IMR-90 (cell line): Measurements from ENCODE around the gene SLC7A4. TPM values are rescaled to one million over a fixed set of nuclear protein-coding genes. Genes with fewer than 3 reads are reported as not detected.

Experiments used
- ATAC-seq: fragments of 200-7000 bp; cut with Tn5 transposase; 2 replicates; pipeline ENCODE4 v1.9.1; 2020; ENCODE audit warnings: low read depth, mild to moderate bottlenecking, moderate library complexity
- BruUV-seq: library from RNA; stranded (reverse); fragments of 400-500 nt; replicated peaks from 2 replicates; lab custom pipeline; 2021; lab: Mats Ljungman, UMichigan
- CTCF ChIA-PET: fragments of 300-600 bp; formaldehyde crosslinking; extraction: SDS; loops from one replicate; lab custom pipeline; 2021; ENCODE audit warnings: antibody characterized with exemption; lab: Yijun Ruan, JAX
- POLR2A ChIA-PET: fragments of 300-600 bp; sonication (Branson Sonifier 250); formaldehyde crosslinking; loops from one replicate; lab custom pipeline; 2022; ENCODE audit warnings: antibody characterized with exemption; ENCODE audit not compliant: unreplicated experiment; lab: Charles Lee
- DNase-seq: peaks from one replicate; pipeline ENCODE4 v3.0.0; 2013
- H2AFZ ChIP-seq: replicated peaks from 2 replicates; pipeline ENCODE3; 2013; ENCODE audit warnings: low read length, mild to moderate bottlenecking; ENCODE audit not compliant: poor library complexity
- H2AK5ac ChIP-seq: 2 replicates; pipeline ENCODE4 v1.6.1; 2013; ENCODE audit warnings: low read depth, low read length, inconsistent platforms
- H2AK9ac ChIP-seq: replicated peaks from 2 replicates; pipeline ENCODE3; 2013; ENCODE audit warnings: mild to moderate bottlenecking, low read depth, low read length, moderate library complexity; ENCODE audit not compliant: poor library complexity
- H2BK120ac ChIP-seq: 2 replicates; pipeline ENCODE4 v1.6.1; 2013; ENCODE audit warnings: low read depth, low read length, inconsistent platforms
- H2BK15ac ChIP-seq: 3 replicates; pipeline ENCODE4 v1.6.1; 2013; ENCODE audit warnings: low read depth, low read length, inconsistent platforms
- H2BK20ac ChIP-seq: 2 replicates; pipeline ENCODE4 v1.6.1; 2013; ENCODE audit warnings: low read depth, mild to moderate bottlenecking, inconsistent platforms, low read length, moderate library complexity
- H2BK5ac ChIP-seq: 2 replicates; pipeline ENCODE4 v1.6.1; 2013; ENCODE audit warnings: mild to moderate bottlenecking, low read depth, low read length, inconsistent platforms; ENCODE audit not compliant: poor library complexity, severe bottlenecking
- H3K14ac ChIP-seq: replicated peaks from 2 replicates; pipeline ENCODE4 v1.6.1; 2013; ENCODE audit warnings: low read depth, low read length, inconsistent platforms
- H3K18ac ChIP-seq: 2 replicates; pipeline ENCODE4 v1.6.1; 2013; ENCODE audit warnings: low read depth, low read length, control low read depth
- H3K23ac ChIP-seq: 2 replicates; pipeline ENCODE4 v1.6.1; 2013; ENCODE audit warnings: low read depth, low read length, inconsistent platforms
- H3K27ac ChIP-seq: 2 replicates; pipeline ENCODE4 v1.5.1; 2013; ENCODE audit warnings: mild to moderate bottlenecking, control low read depth, low read length; ENCODE audit not compliant: insufficient read depth
- H3K27me3 ChIP-seq: 2 replicates; pipeline ENCODE4 v1.6.1; 2013; ENCODE audit warnings: low read length; ENCODE audit not compliant: control insufficient read depth, insufficient read depth
- H3K36me3 ChIP-seq: 2 replicates; pipeline ENCODE4 v1.6.1; 2013; ENCODE audit warnings: low read length, mixed read lengths; ENCODE audit not compliant: control insufficient read depth, insufficient read depth
- H3K4ac ChIP-seq: 2 replicates; pipeline ENCODE4 v1.6.1; 2013; ENCODE audit warnings: low read depth, low read length, inconsistent platforms
- H3K4me1 ChIP-seq: 2 replicates; pipeline ENCODE4 v1.6.1; 2013; ENCODE audit warnings: low read length, mixed read lengths; ENCODE audit not compliant: control insufficient read depth, insufficient read depth
- H3K4me2 ChIP-seq: 2 replicates; pipeline ENCODE4 v1.6.1; 2013; ENCODE audit warnings: low read depth, mild to moderate bottlenecking, control low read depth, low read length, moderate library complexity
- H3K4me3 ChIP-seq: 2 replicates; pipeline ENCODE4 v1.5.1; 2013; ENCODE audit warnings: low read depth, mild to moderate bottlenecking, control low read depth, low read length, moderate library complexity; ENCODE audit not compliant: insufficient read depth
- H3K56ac ChIP-seq: 2 replicates; pipeline ENCODE4 v1.6.1; 2013; ENCODE audit warnings: low read length, inconsistent platforms; ENCODE audit not compliant: insufficient read depth; ENCODE audit errors: extremely low read depth
- H3K79me1 ChIP-seq, 2 experiments: 2 replicates each; pipeline ENCODE4 v1.6.1; 2013; ENCODE audit warnings: low read length in 2 of 2, inconsistent platforms in 1 of 2, low read depth in 1 of 2
- H3K9ac ChIP-seq: 2 replicates; pipeline ENCODE4 v1.6.1; 2013; ENCODE audit warnings: low read depth, low read length, control low read depth
- H3K9me1 ChIP-seq: 2 replicates; pipeline ENCODE4 v1.6.1; 2013; ENCODE audit warnings: low read length, inconsistent platforms; ENCODE audit not compliant: insufficient read depth
- H3K9me3 ChIP-seq: 2 replicates; pipeline ENCODE4 v1.6.1; 2013; ENCODE audit warnings: low read length; ENCODE audit not compliant: control insufficient read depth, insufficient read depth
- H4K20me1 ChIP-seq: 2 replicates; pipeline ENCODE4 v1.6.1; 2013; ENCODE audit warnings: low read length, inconsistent platforms; ENCODE audit not compliant: insufficient read depth
- H4K5ac ChIP-seq: 2 replicates; pipeline ENCODE4 v1.6.1; 2013; ENCODE audit warnings: mild to moderate bottlenecking, low read depth, low read length, control low read depth
- H4K8ac ChIP-seq, 2 experiments: 2 replicates each; pipeline ENCODE4 v1.6.1; 2013; ENCODE audit warnings: low read depth in 2 of 2, low read length in 2 of 2, control low read depth in 1 of 2, inconsistent platforms in 1 of 2
- H4K91ac ChIP-seq: 2 replicates; pipeline ENCODE4 v1.6.1; 2013; ENCODE audit warnings: low read depth, low read length, inconsistent platforms; ENCODE audit not compliant: insufficient read depth
- BHLHE40 ChIP-seq: fragments of 150-350 bp; IDR thresholded peaks from 2 replicates; pipeline ENCODE4 v1.6.1; 2016; ENCODE audit warnings: mild to moderate bottlenecking, low read depth, low read length
- CEBPB ChIP-seq: IDR thresholded peaks from 2 replicates; pipeline ENCODE4 v1.6.1; 2012; ENCODE audit warnings: low read depth, low read length, improper control_type of control experiment
- CHD1 ChIP-seq: IDR thresholded peaks from 2 replicates; pipeline ENCODE4 v1.6.1; 2012; ENCODE audit warnings: low read depth, low read length, improper control_type of control experiment
- FOS ChIP-seq: fragments of 150-350 bp; IDR thresholded peaks from 2 replicates; pipeline ENCODE4 v1.6.1; 2016; ENCODE audit warnings: low read depth, low read length
- MAFK ChIP-seq: IDR thresholded peaks from 2 replicates; pipeline ENCODE4 v1.6.1; 2012; ENCODE audit warnings: low read depth, low read length, improper control_type of control experiment
- MAZ ChIP-seq: IDR thresholded peaks from 2 replicates; pipeline ENCODE4 v1.6.1; 2012; ENCODE audit warnings: low read depth, mild to moderate bottlenecking, low read length, improper control_type of control experiment, moderate library complexity, borderline replicate concordance
- MXI1 ChIP-seq: IDR thresholded peaks from 2 replicates; pipeline ENCODE4 v1.6.1; 2012; ENCODE audit warnings: low read depth, mild to moderate bottlenecking, low read length, moderate library complexity, borderline replicate concordance
- NFE2L2 ChIP-seq: fragments of 150-350 bp; IDR thresholded peaks from 2 replicates; pipeline ENCODE4 v1.6.1; 2016; ENCODE audit warnings: low read depth, mild to moderate bottlenecking, low read length
- POLR2A ChIP-seq: IDR thresholded peaks from 2 replicates; pipeline ENCODE4 v1.6.1; 2012; ENCODE audit warnings: mild to moderate bottlenecking, low read depth, low read length
- RAD21 ChIP-seq: IDR thresholded peaks from 2 replicates; pipeline ENCODE4 v1.6.1; 2012; ENCODE audit warnings: low read length, improper control_type of control experiment
- RCOR1 ChIP-seq: IDR thresholded peaks from 2 replicates; pipeline ENCODE4 v1.6.1; 2012; ENCODE audit warnings: mild to moderate bottlenecking, low read length, improper control_type of control experiment; ENCODE audit not compliant: insufficient replicate concordance
- SMC3 ChIP-seq: fragments of 150-350 bp; IDR thresholded peaks from 2 replicates; pipeline ENCODE4 v1.6.1; 2016; ENCODE audit warnings: low read depth, mild to moderate bottlenecking, antibody characterized with exemption, low read length, moderate library complexity
- WGBS, 2 experiments: methylation state at CpG; one replicate each; pipeline versions ENCODE4 v1.1.5 to v1.1.7; 2013; ENCODE audit warnings: missing lambda C conversion rate in 2 of 2; ENCODE audit not compliant: insufficient read length in 1 of 2; ENCODE audit errors: extremely low coverage in 2 of 2; 5-methylcytosine and 5-hydroxymethylcytosine counted together
- dilution Hi-C: fragments of 300-500 bp; cut with HindIII; formaldehyde crosslinking; loops from one replicate; pipeline ENCODE4 v1.14.3; 2018; ENCODE audit warnings: low sequenced_read_pairs; ENCODE audit not compliant: unreplicated experiment
- in situ Hi-C: fragments of 300-500 bp; cut with MboI; formaldehyde crosslinking; loops from 3 replicates; pipeline ENCODE4 v1.14.3; 2019; ENCODE audit warnings: low sequenced_read_pairs, inconsistent platforms, mixed read lengths
- intact Hi-C: fragments of 100-400 bp; cut with micrococcal nuclease; formaldehyde crosslinking; loops from 2 replicates; pipeline ENCODE4 v1.10.0; 2022
- polyA plus RNA-seq, 3 experiments: library from polyadenylated mRNA; depleted of rRNA; stranded (reverse); fragments of >200 nt; gene quantifications; 2 replicates each; pipeline ENCODE4 v1.2.3, GENCODE V29; 2012; ENCODE audit warnings: low replicate concordance in 1 of 3
- total RNA-seq: library from RNA; depleted of rRNA; stranded (reverse); fragments of >200 nt; gene quantifications from 2 replicates; pipeline ENCODE4 v1.2.3, GENCODE V29; 2012
- TF ChIP-seq, protein P1 (sequence below): fragments of 150-350 bp; IDR thresholded peaks from 2 replicates; pipeline ENCODE4 v1.6.1; 2017; ENCODE audit warnings: mild to moderate bottlenecking, antibody characterized with exemption, low read length, low read depth
- TF ChIP-seq, protein P2 (sequence below): conservative IDR thresholded peaks from 2 replicates; pipeline ENCODE4 v1.5.1; 2012; ENCODE audit warnings: mild to moderate bottlenecking, low read depth, low read length, improper control_type of control experiment
- TF ChIP-seq, protein P3 (sequence below): fragments of 150-350 bp; IDR thresholded peaks from 2 replicates; pipeline ENCODE4 v1.6.1; 2016; ENCODE audit warnings: low read depth, mild to moderate bottlenecking, low read length, moderate library complexity, borderline replicate concordance

SLC7A4 gene
- total and polyA plus RNA-seq, 2 of the 4 experiments (the other 2 are of a cell fraction): 0.03 TPM; not detected in 1

DNA sequence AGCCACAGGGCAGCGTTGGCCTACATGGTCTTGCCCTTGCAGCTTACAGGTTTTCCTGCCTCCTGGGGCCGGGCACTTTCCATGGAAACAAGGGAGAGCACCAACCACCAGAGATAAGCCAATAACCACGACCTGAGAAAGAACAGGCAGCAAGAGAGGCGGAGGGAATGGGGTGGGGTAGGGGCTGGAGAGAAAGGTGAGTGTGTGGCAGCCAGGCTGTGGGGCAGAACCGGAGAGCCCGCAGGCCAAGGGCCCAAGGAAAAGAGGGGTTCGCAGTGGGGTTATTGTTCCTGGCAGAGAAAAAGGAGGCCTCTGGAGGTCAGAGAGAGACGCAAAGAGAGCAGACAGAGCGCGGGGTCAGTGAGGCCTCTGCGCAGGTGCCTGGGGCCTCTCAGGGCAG lies 46.6 kb upstream of the SLC7A4 start:
- intact Hi-C loops: no loop called here

More for the DNA sequence above, 46.6 kb upstream of the SLC7A4 start:
- dilution Hi-C loops: no loop called here
- no peak overlapping the region for H3K27ac ChIP-seq
- no peak overlapping the region for H3K18ac ChIP-seq
- H3K36me3 ChIP-seq: no peaks in the 10 kb centered on the region
- 93% methylated on average over 5 of the region's 11 CpGs; no CpG with 5 or more reads in 1 of the 2 experiments for WGBS, 2 experiments
- no peak overlapping the region for H4K91ac ChIP-seq
- no peak overlapping the region for H3K9ac ChIP-seq
- no peaks in the 10 kb centered on the region for H4K20me1 ChIP-seq
- no peak overlapping the region for H2AFZ ChIP-seq
- ATAC-seq (no peak), DNase-seq (no peak)
- no peak overlapping the region for H3K4ac ChIP-seq
- ChIA-PET POLR2A (no interaction called here), CTCF (no interaction called here)
- H3K4me2 ChIP-seq: no peak overlapping the region
- no peak overlapping the region for H4K8ac ChIP-seq
- in situ Hi-C loops: no loop called here
- H3K27me3 ChIP-seq: no peaks in the 10 kb centered on the region
- peaks cover 2% of the 10 kb centered on the region; the same call in 1 of the 2 replicates for H3K9me1 ChIP-seq
- H2BK120ac ChIP-seq: no peak overlapping the region
- TF ChIP-seq BHLHE40 (no peak), FOS (no peak), MAFK (no peak), RAD21 (no peak), CHD1 (no peak), SMC3 (no peak), CEBPB (no peak), RCOR1 (no peak), NFE2L2 (no peak), POLR2A (no peak), MXI1 (no peak), MAZ (no peak)
- TF ChIP-seq, protein P1, sequence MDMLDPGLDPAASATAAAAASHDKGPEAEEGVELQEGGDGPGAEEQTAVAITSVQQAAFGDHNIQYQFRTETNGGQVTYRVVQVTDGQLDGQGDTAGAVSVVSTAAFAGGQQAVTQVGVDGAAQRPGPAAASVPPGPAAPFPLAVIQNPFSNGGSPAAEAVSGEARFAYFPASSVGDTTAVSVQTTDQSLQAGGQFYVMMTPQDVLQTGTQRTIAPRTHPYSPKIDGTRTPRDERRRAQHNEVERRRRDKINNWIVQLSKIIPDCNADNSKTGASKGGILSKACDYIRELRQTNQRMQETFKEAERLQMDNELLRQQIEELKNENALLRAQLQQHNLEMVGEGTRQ: no peak
- TF ChIP-seq, protein P2, sequence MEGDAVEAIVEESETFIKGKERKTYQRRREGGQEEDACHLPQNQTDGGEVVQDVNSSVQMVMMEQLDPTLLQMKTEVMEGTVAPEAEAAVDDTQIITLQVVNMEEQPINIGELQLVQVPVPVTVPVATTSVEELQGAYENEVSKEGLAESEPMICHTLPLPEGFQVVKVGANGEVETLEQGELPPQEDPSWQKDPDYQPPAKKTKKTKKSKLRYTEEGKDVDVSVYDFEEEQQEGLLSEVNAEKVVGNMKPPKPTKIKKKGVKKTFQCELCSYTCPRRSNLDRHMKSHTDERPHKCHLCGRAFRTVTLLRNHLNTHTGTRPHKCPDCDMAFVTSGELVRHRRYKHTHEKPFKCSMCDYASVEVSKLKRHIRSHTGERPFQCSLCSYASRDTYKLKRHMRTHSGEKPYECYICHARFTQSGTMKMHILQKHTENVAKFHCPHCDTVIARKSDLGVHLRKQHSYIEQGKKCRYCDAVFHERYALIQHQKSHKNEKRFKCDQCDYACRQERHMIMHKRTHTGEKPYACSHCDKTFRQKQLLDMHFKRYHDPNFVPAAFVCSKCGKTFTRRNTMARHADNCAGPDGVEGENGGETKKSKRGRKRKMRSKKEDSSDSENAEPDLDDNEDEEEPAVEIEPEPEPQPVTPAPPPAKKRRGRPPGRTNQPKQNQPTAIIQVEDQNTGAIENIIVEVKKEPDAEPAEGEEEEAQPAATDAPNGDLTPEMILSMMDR: no peak
- TF ChIP-seq, protein P3, sequence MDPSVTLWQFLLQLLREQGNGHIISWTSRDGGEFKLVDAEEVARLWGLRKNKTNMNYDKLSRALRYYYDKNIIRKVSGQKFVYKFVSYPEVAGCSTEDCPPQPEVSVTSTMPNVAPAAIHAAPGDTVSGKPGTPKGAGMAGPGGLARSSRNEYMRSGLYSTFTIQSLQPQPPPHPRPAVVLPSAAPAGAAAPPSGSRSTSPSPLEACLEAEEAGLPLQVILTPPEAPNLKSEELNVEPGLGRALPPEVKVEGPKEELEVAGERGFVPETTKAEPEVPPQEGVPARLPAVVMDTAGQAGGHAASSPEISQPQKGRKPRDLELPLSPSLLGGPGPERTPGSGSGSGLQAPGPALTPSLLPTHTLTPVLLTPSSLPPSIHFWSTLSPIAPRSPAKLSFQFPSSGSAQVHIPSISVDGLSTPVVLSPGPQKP: no peak
- no peak overlapping the region for H2AK9ac ChIP-seq
- H3K4me3 ChIP-seq: no peak overlapping the region
- H3K4me1 ChIP-seq: peaks cover 2% of the 10 kb centered on the region
- H3K79me1 ChIP-seq: no peaks in the 10 kb centered on the region
- no peaks in the 10 kb centered on the region for H3K9me3 ChIP-seq
- H2BK15ac ChIP-seq: no peak overlapping the region
- no peak overlapping the region for H2BK5ac ChIP-seq
- H2BK20ac ChIP-seq: no peak overlapping the region
- H3K23ac ChIP-seq: no peak overlapping the region
- no peak overlapping the region for H2AK5ac ChIP-seq
- no peak overlapping the region for H3K14ac ChIP-seq
- BruUV-seq: no TSS peak
- no peak overlapping the region for H3K56ac ChIP-seq
- H4K5ac ChIP-seq: no peak overlapping the region
